WTC11 (cell line): ENCODE data around the gene ZNF362. TPM values are rescaled to one million over a fixed set of nuclear protein-coding genes. Genes with fewer than 3 reads are reported as not detected.
"Not testable (repeated sequence)": the region's sequence is repeated elsewhere in the genome, so short reads cannot be mapped to it uniquely, and the experiment has no call there.

Experiments used
- ATAC-seq: fragments of 200-7000 bp; cut with Tn5 transposase; 2 replicates; pipeline ENCODE4 v1.10.0; 2021; ENCODE audit warnings: mild to moderate bottlenecking, moderate library complexity
- CTCF ChIA-PET: fragments of 300-600 bp; sonication (Branson Sonifier 250); formaldehyde crosslinking; loops from one replicate; lab custom pipeline; 2021; ENCODE audit warnings: antibody characterized with exemption; lab: Charles Lee
- POLR2A ChIA-PET: fragments of 350-600 bp; sonication (Branson Sonifier 250); formaldehyde crosslinking; loops from one replicate; lab custom pipeline; 2021; ENCODE audit warnings: antibody characterized with exemption; lab: Charles Lee
- DNase-seq: peaks from one replicate; pipeline ENCODE4 v3.0.0; 2021; ENCODE audit warnings: low spot score
- H3K27ac Mint-ChIP-seq: 2 replicates; pipeline ENCODE4 v1.8.0; 2021; ENCODE audit warnings: mixed read lengths
- H3K27me3 Mint-ChIP-seq: 2 replicates; pipeline ENCODE4 v1.8.0; 2021; ENCODE audit warnings: low read depth, mild to moderate bottlenecking, moderate library complexity, mixed read lengths
- H3K36me3 Mint-ChIP-seq: 2 replicates; pipeline ENCODE4 v1.8.0; 2021; ENCODE audit warnings: mixed read lengths
- H3K4me1 Mint-ChIP-seq: 2 replicates; pipeline ENCODE4 v1.8.0; 2022; ENCODE audit warnings: mixed read lengths
- H3K4me3 Mint-ChIP-seq: 2 replicates; pipeline ENCODE4 v1.8.0; 2021; ENCODE audit warnings: mild to moderate bottlenecking, moderate library complexity, mixed read lengths
- H3K9me3 Mint-ChIP-seq: 2 replicates; pipeline ENCODE4 v1.8.0; 2021; ENCODE audit warnings: mixed read lengths
- ARID4B ChIP-seq: sonication (generic); formaldehyde crosslinking; IDR thresholded peaks from 2 replicates; pipeline ENCODE4 v1.8.0; 2023; ENCODE audit warnings: missing genetic modification reagents, mild to moderate bottlenecking, borderline replicate concordance
- E2F5 ChIP-seq: sonication (generic); formaldehyde crosslinking; IDR thresholded peaks from 2 replicates; pipeline ENCODE4 v1.8.1; 2022; ENCODE audit warnings: mild to moderate bottlenecking, moderate library complexity, missing genetic modification reagents
- ELF4 ChIP-seq: sonication (generic); formaldehyde crosslinking; IDR thresholded peaks from 2 replicates; pipeline ENCODE4 v1.8.1; 2022; ENCODE audit warnings: low read depth, mild to moderate bottlenecking, moderate library complexity, missing genetic modification reagents
- FOXJ3 ChIP-seq: sonication (generic); formaldehyde crosslinking; IDR thresholded peaks from 2 replicates; pipeline ENCODE4 v1.9.0; 2021; ENCODE audit warnings: missing genetic modification reagents, mild to moderate bottlenecking, borderline replicate concordance
- JUN ChIP-seq: sonication (generic); formaldehyde crosslinking; IDR thresholded peaks from 2 replicates; pipeline ENCODE4 v1.8.0; 2023; ENCODE audit warnings: mild to moderate bottlenecking, missing genetic modification reagents
- MAX ChIP-seq: sonication (generic); formaldehyde crosslinking; IDR thresholded peaks from 2 replicates; pipeline ENCODE4 v1.8.0; 2022; ENCODE audit warnings: mild to moderate bottlenecking, missing genetic modification reagents
- NFE2L1 ChIP-seq: sonication (generic); formaldehyde crosslinking; IDR thresholded peaks from 2 replicates; pipeline ENCODE4 v1.8.1; 2023; ENCODE audit warnings: missing genetic modification reagents
- NR1H2 ChIP-seq: sonication (generic); formaldehyde crosslinking; IDR thresholded peaks from 2 replicates; pipeline ENCODE4 v1.9.0; 2021; ENCODE audit warnings: mild to moderate bottlenecking, moderate library complexity, missing genetic modification reagents
- PREB ChIP-seq: sonication (generic); formaldehyde crosslinking; IDR thresholded peaks from 2 replicates; pipeline ENCODE4 v1.8.1; 2022; ENCODE audit warnings: mild to moderate bottlenecking, missing genetic modification reagents, moderate library complexity, borderline replicate concordance
- PRRX2 ChIP-seq: fragments of 250-450 bp; sonication (Bioruptor Pico); IDR thresholded peaks from 2 replicates; pipeline ENCODE4 v1.8.0; 2021; ENCODE audit warnings: mild to moderate bottlenecking
- TP53 ChIP-seq: sonication (generic); formaldehyde crosslinking; IDR thresholded peaks from 2 replicates; pipeline ENCODE4 v1.8.1; 2023; ENCODE audit warnings: mild to moderate bottlenecking, missing genetic modification reagents
- USF2 ChIP-seq: sonication (generic); formaldehyde crosslinking; IDR thresholded peaks from 2 replicates; pipeline ENCODE4 v1.8.1; 2023; ENCODE audit warnings: mild to moderate bottlenecking, missing genetic modification reagents, moderate library complexity
- ZNF219 ChIP-seq: sonication (generic); formaldehyde crosslinking; IDR thresholded peaks from 2 replicates; pipeline ENCODE4 v1.8.0; 2023; ENCODE audit warnings: missing genetic modification reagents, mild to moderate bottlenecking, borderline replicate concordance
- ZNF263 ChIP-seq: sonication (generic); formaldehyde crosslinking; IDR thresholded peaks from 2 replicates; pipeline ENCODE4 v1.8.1; 2022; ENCODE audit warnings: low read depth, mild to moderate bottlenecking, moderate library complexity, missing genetic modification reagents
- ZNF425 ChIP-seq: fragments of 250-450 bp; sonication (Bioruptor Pico); conservative IDR thresholded peaks from 2 replicates; pipeline ENCODE4 v1.9.0; 2021; ENCODE audit warnings: mild to moderate bottlenecking
- total RNA-seq: library from RNA; stranded (reverse); gene quantifications from 3 replicates; pipeline ENCODE4 v1.2.3, GENCODE V29; 2021

ZNF362 gene
- total RNA-seq, 1 experiment from 2014 or later: 24.2 TPM

- CTCF ChIA-PET: interaction anchor here (2.4 to 4.4 kb wide), 2 partner anchors 12 to 180 kb away, joined by 7 to 28 read pairs; no protein-coding TSS in a partner anchor
- Mint-ChIP-seq H3K27ac (no peak overlapping the region), H3K36me3 (peaks cover 3% of the 10 kb centered on the region; the same call in 1 of the 2 replicates)
- no peak for TF ChIP-seq E2F5 (CRISPR knock-in tag)
- no peak for TF ChIP-seq NR1H2
- TF ChIP-seq ZNF263 (CRISPR knock-in tag): no peak
- no peak for TF ChIP-seq USF2 (CRISPR knock-in tag)
- TF ChIP-seq ZNF219: no peak
- no peak for TF ChIP-seq NFE2L1 (CRISPR knock-in tag)
- no peak for TF ChIP-seq MAX (CRISPR knock-in tag)
- TF ChIP-seq ELF4 (CRISPR knock-in tag): no peak
- TF ChIP-seq FOXJ3 (CRISPR knock-in tag): no peak
- no peak for TF ChIP-seq TP53 (CRISPR knock-in tag)
- no peak for TF ChIP-seq PRRX2 (CRISPR knock-in tag)
- no peak for TF ChIP-seq ZNF425
- TF ChIP-seq, all 79 proteins: peak for 0
- ATAC-seq: no peak
- no peak for DNase-seq
- Mint-ChIP-seq H3K4me3 (no peak overlapping the region), H3K9me3 (peaks cover 2% of the 10 kb centered on the region; the same call in 1 of the 2 replicates), H3K4me1 (peaks cover 3% of the 10 kb centered on the region; the same call in 1 of the 2 replicates), H3K27me3 (peaks cover 57% of the 10 kb centered on the region)
- POLR2A ChIA-PET: no interaction called here
These were observed 51.2 kb downstream of the ZNF362 start for GRCh38 chr1:33307494-33307864.

GRCh38 chr1:33309351-33309750 lies 53.1 kb downstream of the ZNF362 start:
- H3K4me1 Mint-ChIP-seq, POLR2A ChIA-PET, H3K9me3 Mint-ChIP-seq, H3K4me3 Mint-ChIP-seq, DNase-seq, ATAC-seq, H3K27ac Mint-ChIP-seq, CTCF ChIA-PET, H3K36me3 Mint-ChIP-seq: not testable (repeated sequence)
- H3K27me3 Mint-ChIP-seq: peaks cover 58% of the 10 kb centered on the region

- ATAC-seq: no peak
- Mint-ChIP-seq H3K4me3 (no peak overlapping the region), H3K27ac (no peak overlapping the region), H3K4me1 (peaks cover 3% of the 10 kb centered on the region; the same call in 1 of the 2 replicates), H3K36me3 (peaks cover 3% of the 10 kb centered on the region; the same call in 1 of the 2 replicates), H3K27me3 (peaks cover 52% of the 10 kb centered on the region), H3K9me3 (no peaks in the 10 kb centered on the region)
- no peak for DNase-seq
- TF ChIP-seq PREB (CRISPR knock-in tag) (no peak), JUN (no peak), ARID4B (CRISPR knock-in tag) (no peak), ELF4 (CRISPR knock-in tag) (no peak)
- ChIA-PET POLR2A (no interaction called here), CTCF (interaction anchor here (0.6 to 1.2 kb wide), 2 partner anchors 15 to 57 kb away, joined by 3 read pairs; no protein-coding TSS in a partner anchor)
These were observed 54.4 kb downstream of the ZNF362 start for GRCh38 chr1:33310702-33311101.
